DMS153 treated with DMSO at 0.1 percent for 48 hours (cell line): ENCODE data around the gene JAM3.
"Not testable (repeated sequence)": the region's sequence is repeated elsewhere in the genome, so short reads cannot be mapped to it uniquely, and the experiment has no call there.

Experiments used
- DNase-seq: peaks from one replicate; lab custom pipeline; 2025; ENCODE audit not compliant: unreplicated experiment; lab: John Stamatoyannopoulos, UW

Gene JAM3

GRCh38 chr11:134098566-134099184 is 29.8 kb downstream of the JAM3 start:
- DNase-seq, result no peak

GRCh38 chr11:134100171-134100570 is 31.3 kb downstream of the JAM3 start:
- DNase-seq, result no peak

GRCh38 chr11:134101282-134101681 is 32.4 kb downstream of the JAM3 start:
- no peak for DNase-seq

DNA sequence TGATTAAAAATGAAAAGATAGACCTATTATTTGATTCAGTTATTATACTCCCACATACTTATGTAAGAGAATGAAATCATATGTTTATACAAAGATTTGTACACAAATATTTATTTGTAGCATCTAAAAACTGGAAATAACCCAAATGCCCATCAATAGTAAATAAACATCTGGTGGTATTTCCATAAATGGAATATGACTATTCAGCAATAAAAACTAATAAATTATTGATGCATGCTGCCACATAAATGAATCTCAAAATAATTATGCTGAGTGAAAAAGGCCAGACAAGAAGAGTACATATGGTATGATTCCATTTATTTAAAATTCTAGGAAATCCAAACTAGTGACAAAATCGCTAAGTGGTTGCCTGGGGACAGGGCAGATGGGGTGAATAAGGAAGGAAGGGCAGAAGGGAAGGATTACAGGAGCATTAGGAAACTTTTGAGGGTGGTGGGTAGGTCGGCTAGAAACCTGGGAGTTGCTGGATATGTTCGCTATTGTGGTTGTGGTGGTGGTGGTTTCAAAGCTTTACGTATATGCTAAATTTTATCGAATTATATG is 41.5 kb downstream of the JAM3 start:
- no peak for DNase-seq

- DNase-seq, result not testable (repeated sequence)
Observed at GRCh38 chr11:134113787-134114186, 44.9 kb downstream of the JAM3 start.

DNA sequence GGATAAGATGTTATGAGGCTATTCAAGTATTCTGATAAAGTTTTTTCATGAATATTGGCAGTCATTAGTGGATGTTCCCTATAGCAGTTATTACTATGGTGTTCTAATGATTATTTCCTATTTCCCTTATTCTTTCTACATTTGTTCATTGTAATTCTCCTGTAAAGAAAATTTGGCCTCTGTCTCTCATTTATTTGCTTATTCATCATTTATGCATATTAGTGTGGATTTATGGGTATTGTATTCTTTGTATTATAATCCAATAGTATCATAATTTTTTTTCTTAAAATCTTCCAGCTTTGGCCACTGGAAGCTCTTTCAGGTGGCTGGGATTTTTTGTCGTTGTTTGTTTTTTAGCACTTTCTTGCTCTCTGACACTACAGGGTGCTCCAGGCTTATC is 47.3 kb downstream of the JAM3 start:
- DNase-seq, result no peak

DNA sequence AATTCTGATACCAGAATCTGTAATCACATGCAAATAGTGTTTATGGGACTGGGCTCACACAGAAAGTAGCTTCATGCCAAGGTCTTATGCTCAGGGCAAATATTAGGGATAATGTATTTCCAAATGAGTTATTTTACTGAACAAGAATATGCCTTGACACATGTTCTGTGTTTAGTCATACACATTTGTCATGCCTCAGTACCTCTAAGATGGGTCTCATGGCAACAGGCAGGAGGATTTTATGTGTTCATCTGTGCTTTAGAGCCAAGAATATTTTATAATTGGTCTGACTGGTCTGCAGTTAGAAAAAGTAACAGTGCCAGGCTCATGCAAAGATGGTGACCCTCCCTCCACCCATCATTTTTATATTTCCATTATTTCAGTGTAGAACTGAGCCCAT is 49.1 kb downstream of the JAM3 start:
- DNase-seq, result no peak

DNA sequence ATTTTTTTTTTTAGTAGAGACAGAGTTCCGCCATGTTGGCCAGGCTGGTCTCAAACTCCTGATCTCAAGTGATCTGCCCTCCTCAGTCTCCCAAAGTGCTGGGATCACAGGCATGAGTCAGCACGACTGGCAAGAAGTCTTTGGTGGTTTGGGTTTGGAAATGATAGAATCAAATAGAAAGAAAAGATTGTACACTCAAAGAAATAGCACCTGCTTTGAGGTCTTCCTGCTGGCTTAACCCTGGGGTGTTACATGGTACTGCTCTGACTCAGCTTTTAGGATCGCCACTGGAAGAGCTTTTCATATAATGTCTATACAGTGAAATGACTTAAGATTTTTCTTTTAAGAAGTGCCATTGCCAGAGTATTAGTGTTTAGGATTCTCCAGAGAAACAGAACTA is 50.2 kb downstream of the JAM3 start:
- no peak for DNase-seq

DNA sequence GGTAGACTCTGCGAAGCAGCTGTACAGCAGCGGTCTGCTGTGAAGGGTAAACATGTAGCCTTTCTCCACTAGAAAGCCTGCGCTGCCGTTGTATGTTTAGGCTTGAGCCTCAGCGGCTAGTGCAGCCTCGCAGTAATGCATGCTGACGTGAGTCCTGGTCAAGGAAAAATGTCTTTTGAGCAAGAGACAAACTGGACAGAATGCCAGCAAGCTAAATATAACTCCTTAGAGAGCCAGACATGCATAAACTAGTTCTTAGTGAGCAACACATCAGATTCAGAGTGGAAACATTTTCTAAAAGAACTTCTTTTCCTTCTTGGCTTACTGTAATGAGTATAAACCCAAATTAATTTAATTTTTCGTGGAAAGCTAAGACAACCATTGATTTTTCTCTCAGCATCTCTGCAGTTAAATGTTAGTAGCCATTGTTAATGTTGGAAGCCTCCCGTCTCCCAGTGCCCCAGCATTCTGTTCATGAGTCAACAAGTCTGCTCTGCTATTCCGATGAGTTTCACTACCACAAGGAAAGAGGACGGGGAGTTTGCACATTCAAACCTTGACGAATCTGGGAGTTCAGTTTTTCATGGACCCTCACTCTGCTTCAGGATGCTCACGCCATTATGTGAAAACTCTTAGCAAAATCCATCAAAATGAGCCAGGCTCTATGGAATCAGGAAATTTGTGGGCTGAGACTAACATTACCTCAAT is 51.4 kb downstream of the JAM3 start:
- DNase-seq, result no peak

- no peak for DNase-seq
Observed at GRCh38 chr11:134120921-134121526, 52.2 kb downstream of the JAM3 start.

GRCh38 chr11:134124660-134125451 is 56.0 kb downstream of the JAM3 start:
- no peak for DNase-seq

- DNase-seq, result no peak
Observed at GRCh38 chr11:134125507-134125906, 56.6 kb downstream of the JAM3 start.

- no peak for DNase-seq
Observed at GRCh38 chr11:134126217-134126822, 57.4 kb downstream of the JAM3 start.

- DNase-seq, result no peak
Observed at GRCh38 chr11:134131628-134132244, 62.9 kb downstream of the JAM3 start.

- no peak for DNase-seq
Observed at GRCh38 chr11:134132808-134133207, 63.9 kb downstream of the JAM3 start.

GRCh38 chr11:134134167-134134566 is 65.3 kb downstream of the JAM3 start:
- DNase-seq, result no peak

DNA sequence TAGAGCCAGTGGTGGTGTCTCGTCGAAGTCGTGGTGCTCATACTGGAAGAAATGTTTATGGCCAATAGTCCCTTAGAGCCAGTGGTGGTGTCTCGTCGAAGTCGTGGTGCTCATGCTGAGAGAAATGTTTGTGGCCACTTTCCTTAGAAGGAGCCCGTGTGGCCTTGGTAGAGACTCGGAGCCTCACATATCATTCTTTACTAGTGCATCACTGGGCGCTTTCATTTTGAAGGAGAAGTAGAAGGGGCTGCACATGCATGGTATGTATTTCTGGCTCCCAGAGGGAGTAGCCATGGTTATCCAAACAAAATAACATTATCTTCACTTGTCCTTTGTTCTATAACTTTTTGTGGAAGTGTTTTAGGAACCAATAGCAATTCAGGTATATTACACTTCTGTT is 69.5 kb downstream of the JAM3 start:
- DNase-seq, result no peak

DNA sequence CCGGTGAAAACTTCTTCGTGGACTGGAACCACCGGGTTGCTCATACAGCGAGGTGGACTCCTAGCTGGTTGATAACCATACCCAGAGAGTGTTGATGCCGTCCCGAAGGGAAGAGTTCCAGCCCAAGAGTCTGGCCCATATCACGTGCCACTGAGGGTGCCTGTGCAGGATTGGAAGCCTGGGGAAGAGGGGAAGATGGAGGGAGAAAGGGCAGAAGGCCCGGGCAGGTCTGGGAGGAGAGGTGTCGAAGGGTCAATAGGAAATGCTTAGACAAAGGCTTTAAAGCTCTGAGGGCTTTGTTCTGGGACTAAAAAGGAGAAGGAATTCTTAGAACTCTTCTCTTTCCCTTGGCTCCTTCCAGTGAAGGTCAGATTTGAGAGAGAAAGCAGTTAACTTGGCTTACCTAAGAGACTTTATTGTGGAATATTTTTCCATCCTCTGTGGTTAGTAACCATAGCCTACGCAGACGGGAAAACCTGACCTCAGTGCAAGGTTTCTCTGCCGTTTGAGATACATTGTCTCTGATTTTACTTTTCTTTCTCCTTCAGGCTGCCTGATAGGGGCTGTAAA is 70.5 kb downstream of the JAM3 start:
- no peak for DNase-seq

- no peak for DNase-seq
Observed at GRCh38 chr11:134139873-134140331, 71.0 kb downstream of the JAM3 start.

DNA sequence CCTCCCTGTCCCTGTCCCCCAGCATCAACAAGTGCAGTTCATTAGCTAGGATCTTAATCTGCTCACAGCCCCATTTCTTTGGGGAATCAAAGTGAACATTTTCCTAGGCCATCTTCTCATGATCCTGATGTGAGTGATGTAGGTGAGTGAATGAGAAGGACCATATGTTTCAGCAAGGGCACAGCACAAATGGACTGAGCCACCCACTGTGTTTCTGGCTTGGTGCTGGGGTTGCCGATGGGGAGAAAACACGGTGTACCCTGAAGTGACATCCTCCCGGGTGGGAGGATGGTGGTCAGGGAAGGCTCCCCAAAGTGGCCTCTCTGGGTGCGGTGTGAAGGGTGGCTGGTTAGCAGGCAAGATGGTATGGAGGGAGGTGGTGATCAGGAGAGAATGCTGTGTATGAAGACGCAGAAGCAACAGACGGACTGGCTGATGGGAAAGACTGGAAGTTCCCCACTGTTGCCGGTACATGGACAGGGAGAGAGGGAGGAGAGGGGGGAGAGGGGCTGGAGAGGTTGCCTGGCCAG is 72.2 kb downstream of the JAM3 start:
- no peak for DNase-seq
